CD4-positive, alpha-beta memory T cell (primary cell): ENCODE measurements around the gene MAN2A2. TPM values are rescaled to one million over a fixed set of nuclear protein-coding genes. Genes with fewer than 3 reads are reported as not detected.

Source experiments
- CTCF ChIA-PET: fragments of 350-600 bp; sonication (Branson Sonifier 250); formaldehyde crosslinking; loops from one replicate; lab custom pipeline; 2021; ENCODE audit warnings: inconsistent platforms; ENCODE audit not compliant: partially characterized antibody; lab: Charles Lee
- POLR2A ChIA-PET: fragments of 350-600 bp; sonication (Branson Sonifier 250); formaldehyde crosslinking; loops from one replicate; lab custom pipeline; 2021; ENCODE audit not compliant: partially characterized antibody; lab: Charles Lee
- DNase-seq, 5 donors: peaks; one replicate each; pipeline versions ENCODE4 v3.0.0 to v3.0.0-alpha.2; 2020 to 2022; ENCODE audit warnings: mixed read lengths in 1 of 5
- H3K27ac ChIP-seq: one replicate; pipeline ENCODE4 v1.7.0; 2013; ENCODE audit warnings: low read depth, low read length
- H3K27me3 ChIP-seq: 2 replicates; pipeline ENCODE4 v1.7.0; 2013; ENCODE audit warnings: mild to moderate bottlenecking, low read length, moderate library complexity; ENCODE audit not compliant: insufficient read depth
- H3K36me3 ChIP-seq: 2 replicates; pipeline ENCODE4 v1.7.0; 2013; ENCODE audit warnings: mild to moderate bottlenecking, low read length, moderate library complexity; ENCODE audit not compliant: insufficient read depth
- H3K4me1 ChIP-seq: 2 replicates; pipeline ENCODE4 v1.7.0; 2013; ENCODE audit warnings: mild to moderate bottlenecking, low read length, moderate library complexity; ENCODE audit not compliant: insufficient read depth
- H3K4me3 ChIP-seq, 2 donors: one replicate each; pipeline ENCODE4 v1.7.0; 2013; ENCODE audit warnings: low read length in 2 of 2, mild to moderate bottlenecking in 1 of 2
- H3K9me3 ChIP-seq, 2 donors: one replicate each; pipeline ENCODE4 v1.7.0; 2013; ENCODE audit warnings: low read length in 2 of 2, control low read depth in 1 of 2; ENCODE audit not compliant: control insufficient read depth in 1 of 2
- H3K27ac Mint-ChIP-seq, 7 donors: one replicate each; pipeline ENCODE4 v1.8.0; 2020 to 2021; ENCODE audit warnings: mixed read lengths in 7 of 7, mild to moderate bottlenecking in 6 of 7, inconsistent platforms in 3 of 7, moderate library complexity in 3 of 7
- H3K27me3 Mint-ChIP-seq, 2 donors: one replicate each; pipeline ENCODE4 v1.8.0; 2020 to 2021; ENCODE audit warnings: mixed read lengths in 2 of 2
- H3K36me3 Mint-ChIP-seq, 2 donors: one replicate each; pipeline ENCODE4 v1.8.0; 2020 to 2021; ENCODE audit warnings: mixed read lengths in 2 of 2, inconsistent platforms in 1 of 2, mild to moderate bottlenecking in 1 of 2
- H3K4me1 Mint-ChIP-seq, 4 donors: one replicate each; pipeline ENCODE4 v1.8.0; 2020 to 2021; ENCODE audit warnings: mixed read lengths in 4 of 4, mild to moderate bottlenecking in 1 of 4
- H3K4me3 Mint-ChIP-seq, 8 donors: one replicate each; pipeline ENCODE4 v1.8.0; 2020 to 2021; ENCODE audit warnings: mixed read lengths in 8 of 8, mild to moderate bottlenecking in 7 of 8, moderate library complexity in 6 of 8, inconsistent platforms in 3 of 8
- H3K9me3 Mint-ChIP-seq, 8 donors: one replicate each; pipeline ENCODE4 v1.8.0; 2020 to 2021; ENCODE audit warnings: mixed read lengths in 8 of 8, mild to moderate bottlenecking in 5 of 8, inconsistent platforms in 3 of 8, moderate library complexity in 1 of 8
- intact Hi-C: fragments of 100-400 bp; cut with micrococcal nuclease; formaldehyde crosslinking; loops from one replicate; pipeline ENCODE4 v1.15.1; 2023
- polyA plus RNA-seq, 2 donors: library from polyadenylated mRNA; unstranded; fragments of 300-500 nt; fragmentation: Illumina TruSeq; gene quantifications; one replicate each; pipeline ENCODE4 v1.2.3, GENCODE V29; 2021
- total RNA-seq, 2 experiments: library from RNA; stranded (reverse); gene quantifications; one replicate each; pipeline ENCODE4 v1.2.3, GENCODE V29; 2021

The MAN2A2 gene
- total and polyA plus RNA-seq, 4 experiments from 2014 or later: 1.3 to 126 (median 67.4) TPM

DNA sequence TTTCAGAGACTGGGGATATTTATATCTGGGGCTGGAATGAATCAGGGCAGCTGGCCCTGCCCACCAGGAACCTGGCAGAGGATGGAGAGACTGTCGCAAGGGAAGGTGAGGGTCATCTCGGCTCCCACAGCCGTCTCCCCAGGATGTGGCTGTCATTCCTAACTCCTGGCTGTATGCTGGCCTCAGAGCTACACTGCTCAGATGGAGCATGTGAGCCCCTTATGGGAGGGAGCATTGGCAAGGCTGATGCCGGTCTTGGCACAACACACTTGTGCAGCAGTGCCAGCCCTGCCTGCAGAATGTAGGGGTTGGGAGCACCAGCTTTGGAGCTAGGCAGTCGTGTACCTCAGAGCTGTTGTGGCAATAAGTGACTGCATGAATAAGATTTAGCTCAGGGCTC, 56.8 kb downstream of the MAN2A2 start:
- Mint-ChIP-seq H3K4me3 (no peak overlapping the region), H3K9me3 (peaks cover 0 to 2% (median 0%) of the 10 kb centered on the region in 8 donors), H3K4me1 (peaks cover 3 to 14% (median 11%) of the 10 kb centered on the region in 4 donors), H3K36me3 (peaks cover 24 to 28% of the 10 kb centered on the region in 2 donors), H3K27ac (peak overlapping the region in 2 of 7 donors; percentile 65 to 66), H3K27me3 (no peaks in the 10 kb centered on the region)
- DNase-seq: no peak
- ChIA-PET POLR2A (interaction anchor here (0.8 kb wide), 1 partner anchor 25 kb away, joined by 4 read pairs; the partner anchor contains the start of gene UNC45A), CTCF (interaction anchor here (0.9 to 11.2 kb wide), 8 partner anchors 8 to 312 kb away, joined by 3 to 155 read pairs (median 3); partner anchors contain the start of genes HDDC3 and UNC45A)
- Histone ChIP-seq H3K9me3 (no peaks in the 10 kb centered on the region), H3K36me3 (peaks cover 5% of the 10 kb centered on the region), H3K4me3 (no peak overlapping the region), H3K4me1 (peaks cover 15% of the 10 kb centered on the region), H3K27me3 (no peaks in the 10 kb centered on the region), H3K27ac (no peak overlapping the region)
- intact Hi-C loops: no loop called here

DNA sequence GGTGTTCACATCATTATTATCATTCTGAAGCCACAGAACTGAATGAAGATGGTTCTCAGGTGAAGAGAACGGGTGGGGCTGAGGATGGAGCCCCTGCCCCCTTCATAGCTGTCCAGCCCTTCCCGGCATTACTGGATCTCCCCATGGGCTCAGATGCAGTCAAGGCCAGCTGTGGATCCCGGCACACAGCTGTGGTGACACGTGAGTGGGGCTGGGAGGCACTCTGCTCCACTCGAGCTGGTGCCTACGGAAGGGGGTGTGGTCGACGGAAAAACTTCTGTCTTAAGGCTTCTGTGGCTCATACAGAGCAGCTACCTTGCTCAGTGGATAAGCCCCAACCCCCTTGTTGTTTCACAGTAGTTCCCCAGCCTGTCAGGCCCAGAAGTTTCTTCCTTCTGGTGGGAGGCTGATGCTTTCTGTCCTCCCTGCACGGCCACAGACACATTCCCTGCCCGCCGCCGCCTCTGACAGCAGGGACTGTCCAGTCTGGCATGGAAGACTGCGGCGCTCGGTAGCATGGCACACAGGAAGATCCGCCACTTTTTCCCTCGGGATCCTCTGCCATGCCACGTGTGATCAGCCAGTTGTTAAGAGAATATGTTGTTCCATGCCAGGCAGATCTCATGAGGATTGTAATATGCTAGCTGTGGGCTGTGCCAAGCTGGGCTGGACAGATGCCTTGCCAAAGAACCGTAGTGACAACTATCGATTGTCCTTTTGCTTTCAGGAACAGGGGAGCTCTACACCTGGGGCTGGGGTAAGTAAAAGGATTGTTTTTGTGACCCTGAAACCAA, 57.4 kb downstream of the MAN2A2 start:
- POLR2A ChIA-PET: interaction anchor here (0.8 kb wide), 1 partner anchor 25 kb away, joined by 4 read pairs; the partner anchor contains the start of gene UNC45A
- peaks cover 24 to 28% of the 10 kb centered on the region in 2 donors for H3K36me3 Mint-ChIP-seq

DNA sequence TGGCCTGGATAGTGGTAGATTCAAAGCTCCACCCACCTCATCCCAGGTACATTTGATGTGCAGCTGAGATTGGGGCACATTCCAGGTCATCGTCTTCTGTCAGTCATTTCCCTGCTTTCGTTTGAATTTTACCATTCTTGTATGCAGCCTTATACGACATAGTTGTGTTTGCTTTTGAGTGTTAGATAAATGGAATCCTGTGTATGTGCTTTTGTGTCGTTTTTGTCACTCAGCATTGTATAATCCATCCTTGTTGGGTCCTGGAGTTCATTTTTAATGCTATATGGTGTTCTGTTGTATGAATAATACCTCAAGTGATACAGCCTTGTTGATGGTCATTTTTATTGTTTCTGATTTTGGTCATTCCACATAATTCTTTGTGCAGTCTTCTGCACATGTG, 58.9 kb downstream of the MAN2A2 start:
- H3K27me3 Mint-ChIP-seq: no peaks in the 10 kb centered on the region
- intact Hi-C loops: no loop called here
- no peak for DNase-seq
- no peak overlapping the region for H3K27ac Mint-ChIP-seq
- Histone ChIP-seq H3K9me3 (no peaks in the 10 kb centered on the region), H3K4me1 (no peaks in the 10 kb centered on the region), H3K36me3 (peaks cover 10% of the 10 kb centered on the region), H3K27ac (no peak overlapping the region), H3K4me3 (no peak overlapping the region), H3K27me3 (no peaks in the 10 kb centered on the region)
- peaks cover 0 to 5% (median 2%) of the 10 kb centered on the region in 4 donors for H3K4me1 Mint-ChIP-seq
- peaks cover 0 to 2% (median 0%) of the 10 kb centered on the region in 8 donors for H3K9me3 Mint-ChIP-seq
- CTCF ChIA-PET: interaction anchor here (1.3 to 11.2 kb wide), 3 partner anchors 9 to 71 kb away, joined by 3 to 155 read pairs (median 7); partner anchors contain the start of genes HDDC3 and UNC45A
- POLR2A ChIA-PET: no interaction called here
- H3K4me3 Mint-ChIP-seq: no peak overlapping the region
- H3K36me3 Mint-ChIP-seq: peaks cover 24 to 31% of the 10 kb centered on the region in 2 donors

More for the DNA sequence above, 57.4 kb downstream of the MAN2A2 start:
- Histone ChIP-seq H3K27ac (no peak overlapping the region), H3K9me3 (no peaks in the 10 kb centered on the region), H3K4me1 (peaks cover 11% of the 10 kb centered on the region), H3K36me3 (peaks cover 5% of the 10 kb centered on the region), H3K4me3 (no peak overlapping the region), H3K27me3 (no peaks in the 10 kb centered on the region)
- H3K4me1 Mint-ChIP-seq: peaks cover 3 to 14% (median 10%) of the 10 kb centered on the region in 4 donors
- intact Hi-C loops: no loop called here
- H3K27me3 Mint-ChIP-seq: no peaks in the 10 kb centered on the region
- CTCF ChIA-PET: interaction anchor here (0.9 to 11.2 kb wide), 7 partner anchors 8 to 311 kb away, joined by 3 to 155 read pairs (median 3); partner anchors contain the start of genes HDDC3 and UNC45A
- no peak overlapping the region for H3K4me3 Mint-ChIP-seq
- DNase-seq: no peak
- peaks cover 0 to 2% (median 0%) of the 10 kb centered on the region in 8 donors for H3K9me3 Mint-ChIP-seq
- H3K27ac Mint-ChIP-seq: peak overlapping the region in 3 of 7 donors; percentile 30 to 63 (median 31)

DNA sequence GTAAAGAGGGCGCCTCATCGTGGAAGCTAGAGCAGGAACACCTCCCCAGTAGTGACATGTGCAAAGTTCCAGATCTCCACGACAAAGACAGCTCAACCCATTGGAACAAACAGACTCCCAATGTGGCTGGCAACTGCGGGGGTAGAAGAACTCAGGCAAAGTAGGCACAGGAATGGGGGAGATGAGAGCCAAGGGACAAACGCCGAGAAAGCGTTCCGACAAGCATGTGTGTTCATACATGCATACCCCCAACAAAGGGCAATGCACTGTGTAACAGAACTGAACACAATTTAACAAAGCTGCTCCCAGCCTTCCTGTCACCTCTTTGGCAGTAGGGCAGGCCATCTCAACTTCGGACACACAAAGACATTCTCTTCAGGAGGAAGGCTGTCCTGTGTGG, 63.2 kb downstream of the MAN2A2 start:
- H3K4me1 ChIP-seq: no peaks in the 10 kb centered on the region
- no peak overlapping the region for H3K27ac ChIP-seq
- no peaks in the 10 kb centered on the region for H3K27me3 ChIP-seq
- ChIA-PET POLR2A (no interaction called here), CTCF (no interaction called here)
- H3K27ac Mint-ChIP-seq: peak overlapping the region in 2 of 7 donors; percentile 19 to 35
- H3K36me3 Mint-ChIP-seq: peaks cover 16% of the 10 kb centered on the region in 2 donors
- H3K27me3 Mint-ChIP-seq: no peaks in the 10 kb centered on the region
- no peak overlapping the region for H3K4me3 ChIP-seq
- DNase-seq: no peak
- H3K9me3 ChIP-seq: no peaks in the 10 kb centered on the region
- H3K4me3 Mint-ChIP-seq: no peak overlapping the region
- intact Hi-C loops: no loop called here
- no peaks in the 10 kb centered on the region for H3K4me1 Mint-ChIP-seq
- H3K9me3 Mint-ChIP-seq: no peaks in the 10 kb centered on the region
- peaks cover 9% of the 10 kb centered on the region for H3K36me3 ChIP-seq

DNA sequence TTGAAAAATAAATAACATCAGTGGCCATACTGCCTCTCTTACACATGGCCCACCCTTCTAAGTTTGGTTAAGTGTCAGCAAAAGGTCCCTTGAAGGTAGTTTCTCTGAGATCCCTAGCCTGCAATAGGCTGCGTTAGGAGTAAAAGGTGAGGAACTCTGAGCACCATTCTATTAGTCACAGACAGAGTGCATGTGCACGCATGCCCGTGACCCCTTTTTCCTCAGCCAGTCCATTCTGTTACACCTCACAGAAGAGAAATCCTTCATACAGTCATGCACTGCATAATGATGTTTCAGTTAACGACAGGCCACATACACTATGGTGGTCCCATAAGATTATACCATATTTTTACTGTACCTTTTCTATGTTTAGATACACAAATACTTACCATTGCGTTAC, 64.1 kb downstream of the MAN2A2 start:
- no peak overlapping the region for H3K4me3 ChIP-seq
- peaks cover 6 to 7% of the 10 kb centered on the region in 2 donors for H3K36me3 Mint-ChIP-seq
- no peak overlapping the region for H3K4me3 Mint-ChIP-seq
- CTCF ChIA-PET: interaction anchor here (1.3 kb wide), 1 partner anchor 82 kb away, joined by 5 read pairs; no protein-coding TSS in a partner anchor
- H3K27me3 ChIP-seq: no peaks in the 10 kb centered on the region
- POLR2A ChIA-PET: no interaction called here
- intact Hi-C loops: no loop called here
- DNase-seq: no peak
- peaks cover 5% of the 10 kb centered on the region for H3K36me3 ChIP-seq
- no peaks in the 10 kb centered on the region for H3K27me3 Mint-ChIP-seq
- H3K4me1 ChIP-seq: no peaks in the 10 kb centered on the region
- H3K4me1 Mint-ChIP-seq: no peaks in the 10 kb centered on the region
- no peaks in the 10 kb centered on the region for H3K9me3 Mint-ChIP-seq
- no peak overlapping the region for H3K27ac ChIP-seq
- H3K9me3 ChIP-seq: no peaks in the 10 kb centered on the region
- H3K27ac Mint-ChIP-seq: peak overlapping the region in 2 of 7 donors; percentile 24 to 30

DNA sequence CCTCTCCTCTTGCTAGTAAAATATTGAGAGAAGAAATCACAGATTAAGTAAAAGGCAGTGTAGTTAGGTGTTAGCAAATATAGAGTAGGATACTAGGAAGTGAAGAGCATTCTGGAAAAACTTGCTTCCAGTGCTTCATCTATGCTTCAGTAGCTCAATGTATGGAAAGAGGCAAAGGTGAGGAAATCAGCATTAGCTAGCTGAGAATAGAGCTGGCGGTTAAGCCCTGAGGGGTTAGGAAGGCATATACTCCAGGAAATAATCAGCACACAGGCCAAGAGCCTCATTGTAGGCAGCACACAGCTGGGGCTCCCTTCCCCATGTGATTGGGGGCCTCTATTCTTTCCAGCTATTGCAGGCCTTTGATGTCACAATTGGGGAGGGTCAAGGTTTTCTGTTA, 65.3 kb downstream of the MAN2A2 start:
- Mint-ChIP-seq H3K27ac (peak overlapping the region in 4 of 7 donors; percentile 10 to 54 (median 45)), H3K4me3 (no peak overlapping the region), H3K27me3 (no peaks in the 10 kb centered on the region), H3K9me3 (no peaks in the 10 kb centered on the region), H3K36me3 (peaks cover 4 to 9% of the 10 kb centered on the region in 2 donors), H3K4me1 (no peaks in the 10 kb centered on the region)
- Histone ChIP-seq H3K36me3 (peaks cover 5% of the 10 kb centered on the region), H3K27ac (no peak overlapping the region), H3K9me3 (no peaks in the 10 kb centered on the region), H3K4me1 (no peaks in the 10 kb centered on the region), H3K4me3 (no peak overlapping the region), H3K27me3 (no peaks in the 10 kb centered on the region)
- intact Hi-C loops: no loop called here
- ChIA-PET POLR2A (no interaction called here), CTCF (interaction anchor here (0.9 to 2.1 kb wide), 3 partner anchors 8 to 81 kb away, joined by 3 to 5 read pairs (median 5); no protein-coding TSS in a partner anchor)
- DNase-seq: no peak

DNA sequence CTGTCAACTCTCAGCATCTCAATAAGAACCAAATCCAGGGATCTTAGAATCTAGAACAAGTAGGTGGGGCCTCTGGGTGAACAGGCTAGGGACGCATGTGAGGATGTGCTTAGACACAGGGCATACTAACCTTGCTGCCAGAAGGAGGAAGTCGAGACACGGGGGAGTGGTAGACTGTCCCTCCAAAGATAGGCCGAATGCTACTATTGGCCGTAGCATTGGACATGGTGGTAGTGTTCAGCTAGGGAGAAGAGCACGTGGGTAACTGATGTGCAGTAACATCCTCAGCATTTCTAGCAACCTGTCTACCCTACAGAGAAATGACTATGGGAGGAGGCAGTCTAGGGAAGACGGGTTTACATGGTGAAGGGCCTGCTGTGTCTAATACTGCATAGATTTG, 67.2 kb downstream of the MAN2A2 start:
- no peak overlapping the region for H3K27ac Mint-ChIP-seq
- Histone ChIP-seq H3K4me3 (no peak overlapping the region), H3K4me1 (no peaks in the 10 kb centered on the region), H3K36me3 (peaks cover 5% of the 10 kb centered on the region), H3K9me3 (no peaks in the 10 kb centered on the region), H3K27me3 (no peaks in the 10 kb centered on the region), H3K27ac (no peak overlapping the region)
- H3K4me3 Mint-ChIP-seq: no peak overlapping the region
- no peaks in the 10 kb centered on the region for H3K4me1 Mint-ChIP-seq
- no peak for DNase-seq
- peaks cover 9 to 17% of the 10 kb centered on the region in 2 donors for H3K36me3 Mint-ChIP-seq
- CTCF ChIA-PET: interaction anchor here (1.1 kb wide), 1 partner anchor 17 kb away, joined by 3 read pairs; no protein-coding TSS in a partner anchor
- intact Hi-C loops: no loop called here
- no peaks in the 10 kb centered on the region for H3K27me3 Mint-ChIP-seq
- no peaks in the 10 kb centered on the region for H3K9me3 Mint-ChIP-seq
- POLR2A ChIA-PET: no interaction called here
